Smooth muscle cell (in vitro differentiated cells): Measurements from ENCODE around the gene SLC9A5. TPM values are rescaled to one million over a fixed set of nuclear protein-coding genes. Genes with fewer than 3 reads are reported as not detected.

Experiments
- DNase-seq: peaks from one replicate; lab custom pipeline; 2025; ENCODE audit not compliant: unreplicated experiment; lab: John Stamatoyannopoulos, UW
- H2AFZ ChIP-seq: fragments of 200-600 bp; sonication (generic); 2 replicates; pipeline ENCODE4 v1.6.0; 2016; ENCODE audit warnings: antibody characterized with exemption, low read depth, mild to moderate bottlenecking
- H3F3A ChIP-seq: fragments of 200-600 bp; sonication (generic); 2 replicates; pipeline ENCODE4 v1.6.0; 2017; ENCODE audit warnings: antibody characterized with exemption, low read depth
- H3K27ac ChIP-seq: fragments of 200-600 bp; sonication (generic); 2 replicates; pipeline ENCODE4 v1.5.1; 2016; ENCODE audit warnings: low read depth, mild to moderate bottlenecking
- H3K27me3 ChIP-seq: fragments of 200-600 bp; sonication (generic); 2 replicates; pipeline ENCODE4 v1.6.1; 2016; ENCODE audit warnings: low read depth, mild to moderate bottlenecking
- H3K36me3 ChIP-seq: fragments of 200-600 bp; sonication (generic); 2 replicates; pipeline ENCODE4 v1.5.1; 2016; ENCODE audit warnings: low read depth
- H3K4me1 ChIP-seq: fragments of 200-600 bp; sonication (generic); 2 replicates; pipeline ENCODE4 v1.5.1; 2016; ENCODE audit warnings: low read depth
- H3K4me2 ChIP-seq: fragments of 200-600 bp; sonication (generic); 2 replicates; pipeline ENCODE4 v1.6.0; 2016; ENCODE audit warnings: mild to moderate bottlenecking
- H3K4me3 ChIP-seq: fragments of 200-600 bp; sonication (generic); 2 replicates; pipeline ENCODE4 v1.5.1; 2016; ENCODE audit warnings: mild to moderate bottlenecking
- H3K79me2 ChIP-seq: fragments of 200-600 bp; sonication (generic); 2 replicates; pipeline ENCODE4 v1.6.0; 2016; ENCODE audit warnings: low read depth, mild to moderate bottlenecking
- H3K9ac ChIP-seq: fragments of 200-600 bp; sonication (generic); 2 replicates; pipeline ENCODE4 v1.6.0; 2016; ENCODE audit warnings: low read depth
- H3K9me3 ChIP-seq: fragments of 200-600 bp; sonication (generic); replicated peaks from 2 replicates; pipeline ENCODE4 v1.5.1; 2016; ENCODE audit warnings: low read depth
- H4K20me1 ChIP-seq: fragments of 200-600 bp; sonication (generic); 2 replicates; pipeline ENCODE4 v1.6.0; 2016; ENCODE audit warnings: low read depth
- CTCF ChIP-seq: fragments of 200-600 bp; sonication (generic); IDR thresholded peaks from 2 replicates; pipeline ENCODE4 v1.5.1; 2017; ENCODE audit warnings: borderline replicate concordance, mild to moderate bottlenecking, antibody characterized with exemption; ENCODE audit not compliant: insufficient read depth, poor library complexity, severe bottlenecking
- WGBS: methylation state at CpG from one replicate; pipeline ENCODE4 v1.1.7; 2016; ENCODE audit warnings: low lambda C conversion rate; 5-methylcytosine and 5-hydroxymethylcytosine counted together
- polyA plus RNA-seq: library from polyadenylated mRNA; unstranded; fragments of >200 nt; fragmentation: Nextera tagmentation; extraction: Ambion mirVana; gene quantifications from 2 replicates; pipeline ENCODE4 v1.2.1, GENCODE V29; 2016
- total RNA-seq: library from RNA; depleted of rRNA; stranded (reverse); fragments of >200 nt; gene quantifications from 2 replicates; pipeline ENCODE4 v1.2.3, GENCODE V29; 2014

SLC9A5 gene
- total and polyA plus RNA-seq, 2 experiments from 2014 or later, result 2.1 to 9.1 TPM

GRCh38 chr16:67286441-67287235 is 37.9 kb downstream of the SLC9A5 start:
- no peaks in the 10 kb centered on the region for H3K4me1 ChIP-seq
- no peaks in the 10 kb centered on the region for H3K27me3 ChIP-seq
- no peak overlapping the region for H3K9ac ChIP-seq
- no peak for TF ChIP-seq CTCF
- H3K36me3 ChIP-seq, result no peaks in the 10 kb centered on the region
- no peak overlapping the region for H3K4me2 ChIP-seq
- no peak overlapping the region for H3K27ac ChIP-seq
- no peak overlapping the region for H2AFZ ChIP-seq
- no peak for DNase-seq
- no peaks in the 10 kb centered on the region for H4K20me1 ChIP-seq
- H3F3A ChIP-seq, result no peaks in the 10 kb centered on the region
- H3K4me3 ChIP-seq, result no peak overlapping the region
- no peaks in the 10 kb centered on the region for H3K9me3 ChIP-seq
- H3K79me2 ChIP-seq, result no peaks in the 10 kb centered on the region
- 95% methylated on average over 27 of the region's 28 CpGs for WGBS

- Histone ChIP-seq H3F3A (no peaks in the 10 kb centered on the region), H3K36me3 (no peaks in the 10 kb centered on the region), H3K4me3 (no peak overlapping the region), H3K79me2 (no peaks in the 10 kb centered on the region), H3K27ac (no peak overlapping the region), H4K20me1 (no peaks in the 10 kb centered on the region), H3K4me1 (no peaks in the 10 kb centered on the region), H3K27me3 (no peaks in the 10 kb centered on the region), H3K9ac (no peak overlapping the region), H2AFZ (no peak overlapping the region), H3K4me2 (no peak overlapping the region), H3K9me3 (no peaks in the 10 kb centered on the region)
- 98% methylated on average over 14 of the region's 14 CpGs for WGBS
- DNase-seq, result no peak
- TF ChIP-seq CTCF, result no peak
These were observed 39.2 kb downstream of the SLC9A5 start for GRCh38 chr16:67287960-67288359.

GRCh38 chr16:67291461-67291860 is 42.7 kb downstream of the SLC9A5 start:
- no peaks in the 10 kb centered on the region for H3K4me1 ChIP-seq
- 92% methylated on average over 7 of the region's 7 CpGs for WGBS

More at GRCh38 chr16:67291461-67291860, 42.7 kb downstream of the SLC9A5 start:
- no peaks in the 10 kb centered on the region for H4K20me1 ChIP-seq
- H3K27ac ChIP-seq, result no peak overlapping the region
- H3K9ac ChIP-seq, result no peak overlapping the region
- no peaks in the 10 kb centered on the region for H3F3A ChIP-seq
- H3K4me2 ChIP-seq, result no peak overlapping the region
- DNase-seq, result no peak
- no peak overlapping the region for H2AFZ ChIP-seq
- H3K27me3 ChIP-seq, result no peaks in the 10 kb centered on the region
- TF ChIP-seq CTCF, result no peak
- no peaks in the 10 kb centered on the region for H3K79me2 ChIP-seq
- no peaks in the 10 kb centered on the region for H3K36me3 ChIP-seq
- no peaks in the 10 kb centered on the region for H3K9me3 ChIP-seq
- H3K4me3 ChIP-seq, result no peak overlapping the region
